Panc1 (cell line): ENCODE data around the gene PARD3. TPM values are rescaled to one million over a fixed set of nuclear protein-coding genes. Genes with fewer than 3 reads are reported as not detected.

Source experiments
- ATAC-seq: fragments of 200-7000 bp; cut with Tn5 transposase; 2 replicates; pipeline ENCODE4 v1.9.1; 2020; ENCODE audit warnings: mild to moderate bottlenecking, moderate library complexity
- BruUV-seq: library from RNA; stranded (reverse); fragments of 400-500 nt; replicated peaks from 2 replicates; lab custom pipeline; 2021; lab: Mats Ljungman, UMichigan
- CTCF ChIA-PET: fragments of 300-600 bp; sonication (Branson Sonifier 250); formaldehyde crosslinking; loops from one replicate; lab custom pipeline; 2022; ENCODE audit warnings: antibody characterized with exemption; lab: Charles Lee
- POLR2A ChIA-PET: fragments of 300-600 bp; sonication (Branson Sonifier 250); formaldehyde crosslinking; loops from one replicate; lab custom pipeline; 2022; ENCODE audit warnings: antibody characterized with exemption; lab: Charles Lee
- DNase-seq: peaks from one replicate; pipeline ENCODE4 v3.0.0-alpha.2; 2010; ENCODE audit warnings: low read depth, low spot score
- H3K27ac ChIP-seq: 2 replicates; pipeline ENCODE4 v1.5.1; 2011; ENCODE audit warnings: mild to moderate bottlenecking, low read length, inconsistent platforms
- H3K27me3 ChIP-seq: fragments of 200-500 bp; sonication (Bioruptor generic); 2 replicates; pipeline ENCODE4 v1.6.0; 2014; ENCODE audit warnings: low read length, inconsistent platforms; ENCODE audit not compliant: control insufficient read depth, insufficient read depth
- H3K36me3 ChIP-seq: fragments of 200-500 bp; sonication (Bioruptor generic); 2 replicates; pipeline ENCODE4 v1.5.1; 2014; ENCODE audit warnings: inconsistent platforms, mild to moderate bottlenecking, low read length, moderate library complexity; ENCODE audit not compliant: control insufficient read depth, insufficient read depth
- H3K4me1 ChIP-seq: 2 replicates; pipeline ENCODE4 v1.5.1; 2011; ENCODE audit warnings: inconsistent platforms, mild to moderate bottlenecking, low read length, moderate library complexity; ENCODE audit not compliant: control insufficient read depth, insufficient read depth
- H3K4me3 ChIP-seq, 2 experiments: 2 replicates each; pipeline ENCODE4 v1.5.1; 2011 to 2012; ENCODE audit warnings: low read depth in 2 of 2, low read length in 2 of 2, mild to moderate bottlenecking in 2 of 2, inconsistent platforms in 1 of 2, moderate library complexity in 1 of 2
- H3K9me3 ChIP-seq: fragments of 200-500 bp; sonication (Bioruptor generic); 2 replicates; pipeline ENCODE4 v1.5.1; 2014; ENCODE audit warnings: low read depth, mild to moderate bottlenecking, inconsistent platforms, low read length, moderate library complexity; ENCODE audit not compliant: control insufficient read depth, insufficient read depth
- POLR2AphosphoS5 ChIP-seq: IDR thresholded peaks from 2 replicates; pipeline ENCODE4 v1.6.1; 2012; ENCODE audit warnings: mild to moderate bottlenecking, low read depth, low read length, moderate library complexity
- SIN3A ChIP-seq: IDR thresholded peaks from 2 replicates; pipeline ENCODE4 v1.6.1; 2012; ENCODE audit warnings: low read depth, mild to moderate bottlenecking, low read length, moderate library complexity, borderline replicate concordance; ENCODE audit not compliant: insufficient read depth
- TCF7L2 ChIP-seq: IDR thresholded peaks from 2 replicates; pipeline ENCODE4 v1.6.1; 2011; ENCODE audit warnings: mild to moderate bottlenecking, low read depth, low read length, inconsistent platforms
- in situ Hi-C: cut with HindIII; loops from 2 replicates; pipeline ENCODE4 v1.10.0; 2016; ENCODE audit warnings: low sequenced_read_pairs, low pct_unique_long_range_greater_than_20kb
- intact Hi-C: fragments of 100-400 bp; cut with micrococcal nuclease; formaldehyde crosslinking; loops from one replicate; pipeline ENCODE4 v1.10.0; 2022; ENCODE audit not compliant: unreplicated experiment
- total RNA-seq: library from RNA; stranded (reverse); gene quantifications from one replicate; pipeline ENCODE4 v1.2.1, GENCODE V29; 2021; ENCODE audit not compliant: unreplicated experiment
- TF ChIP-seq, protein P1 (sequence below), 2 experiments: IDR thresholded peaks; 2 replicates each; pipeline ENCODE4 v1.6.1; 2011 to 2012; ENCODE audit warnings: low read depth in 2 of 2, control low read depth in 1 of 2, low read length in 1 of 2, mild to moderate bottlenecking in 1 of 2, moderate library complexity in 1 of 2; ENCODE audit not compliant: insufficient read depth in 1 of 2
- TF ChIP-seq, protein P2 (sequence below): fragments of 450-650 bp; IDR thresholded peaks from 2 replicates; pipeline ENCODE4 v1.5.1; 2017; ENCODE audit warnings: mild to moderate bottlenecking

Gene PARD3
- total RNA-seq, 1 experiment from 2014 or later, result 29.8 TPM

DNA sequence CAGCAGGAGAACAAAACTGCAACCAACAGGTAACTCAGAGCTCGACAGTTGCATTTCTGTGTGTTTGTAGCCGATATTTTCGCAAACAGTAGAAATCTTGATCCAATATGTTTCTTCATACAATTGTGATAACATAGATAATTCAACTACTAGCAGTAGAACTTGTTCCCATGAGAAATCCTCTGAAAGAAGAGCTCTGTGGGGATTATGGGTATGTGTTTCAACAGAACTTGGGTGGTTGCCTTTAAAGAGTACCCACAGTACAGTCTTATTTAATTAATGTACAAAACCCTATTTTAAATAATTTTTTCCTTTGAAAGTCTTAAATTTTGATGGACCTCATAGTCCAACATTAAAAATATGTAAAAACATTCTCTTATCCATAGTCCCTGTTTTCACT lies 266.1 kb downstream of the PARD3 start:
- Histone ChIP-seq H3K36me3 (no peaks in the 10 kb centered on the region), H3K27ac (no peak overlapping the region), H3K9me3 (no peaks in the 10 kb centered on the region), H3K27me3 (no peaks in the 10 kb centered on the region), H3K4me3 (no peak overlapping the region), H3K4me1 (no peaks in the 10 kb centered on the region; the same call in 1 of the 2 replicates)
- in situ Hi-C loops (no loop called here), intact Hi-C loops (no loop called here)
- ChIA-PET POLR2A (no interaction called here), CTCF (no interaction called here)
- TF ChIP-seq POLR2AphosphoS5 (no peak), TCF7L2 (no peak), SIN3A (no peak)
- TF ChIP-seq, protein P1, sequence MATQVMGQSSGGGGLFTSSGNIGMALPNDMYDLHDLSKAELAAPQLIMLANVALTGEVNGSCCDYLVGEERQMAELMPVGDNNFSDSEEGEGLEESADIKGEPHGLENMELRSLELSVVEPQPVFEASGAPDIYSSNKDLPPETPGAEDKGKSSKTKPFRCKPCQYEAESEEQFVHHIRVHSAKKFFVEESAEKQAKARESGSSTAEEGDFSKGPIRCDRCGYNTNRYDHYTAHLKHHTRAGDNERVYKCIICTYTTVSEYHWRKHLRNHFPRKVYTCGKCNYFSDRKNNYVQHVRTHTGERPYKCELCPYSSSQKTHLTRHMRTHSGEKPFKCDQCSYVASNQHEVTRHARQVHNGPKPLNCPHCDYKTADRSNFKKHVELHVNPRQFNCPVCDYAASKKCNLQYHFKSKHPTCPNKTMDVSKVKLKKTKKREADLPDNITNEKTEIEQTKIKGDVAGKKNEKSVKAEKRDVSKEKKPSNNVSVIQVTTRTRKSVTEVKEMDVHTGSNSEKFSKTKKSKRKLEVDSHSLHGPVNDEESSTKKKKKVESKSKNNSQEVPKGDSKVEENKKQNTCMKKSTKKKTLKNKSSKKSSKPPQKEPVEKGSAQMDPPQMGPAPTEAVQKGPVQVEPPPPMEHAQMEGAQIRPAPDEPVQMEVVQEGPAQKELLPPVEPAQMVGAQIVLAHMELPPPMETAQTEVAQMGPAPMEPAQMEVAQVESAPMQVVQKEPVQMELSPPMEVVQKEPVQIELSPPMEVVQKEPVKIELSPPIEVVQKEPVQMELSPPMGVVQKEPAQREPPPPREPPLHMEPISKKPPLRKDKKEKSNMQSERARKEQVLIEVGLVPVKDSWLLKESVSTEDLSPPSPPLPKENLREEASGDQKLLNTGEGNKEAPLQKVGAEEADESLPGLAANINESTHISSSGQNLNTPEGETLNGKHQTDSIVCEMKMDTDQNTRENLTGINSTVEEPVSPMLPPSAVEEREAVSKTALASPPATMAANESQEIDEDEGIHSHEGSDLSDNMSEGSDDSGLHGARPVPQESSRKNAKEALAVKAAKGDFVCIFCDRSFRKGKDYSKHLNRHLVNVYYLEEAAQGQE (IDR thresholded peaks at IDR 0.05; ENCODE audit: insufficient read depth in 1 of 2, low read depth in 2 of 2, low read length in 1 of 2), result no peak
- TF ChIP-seq, protein P2, sequence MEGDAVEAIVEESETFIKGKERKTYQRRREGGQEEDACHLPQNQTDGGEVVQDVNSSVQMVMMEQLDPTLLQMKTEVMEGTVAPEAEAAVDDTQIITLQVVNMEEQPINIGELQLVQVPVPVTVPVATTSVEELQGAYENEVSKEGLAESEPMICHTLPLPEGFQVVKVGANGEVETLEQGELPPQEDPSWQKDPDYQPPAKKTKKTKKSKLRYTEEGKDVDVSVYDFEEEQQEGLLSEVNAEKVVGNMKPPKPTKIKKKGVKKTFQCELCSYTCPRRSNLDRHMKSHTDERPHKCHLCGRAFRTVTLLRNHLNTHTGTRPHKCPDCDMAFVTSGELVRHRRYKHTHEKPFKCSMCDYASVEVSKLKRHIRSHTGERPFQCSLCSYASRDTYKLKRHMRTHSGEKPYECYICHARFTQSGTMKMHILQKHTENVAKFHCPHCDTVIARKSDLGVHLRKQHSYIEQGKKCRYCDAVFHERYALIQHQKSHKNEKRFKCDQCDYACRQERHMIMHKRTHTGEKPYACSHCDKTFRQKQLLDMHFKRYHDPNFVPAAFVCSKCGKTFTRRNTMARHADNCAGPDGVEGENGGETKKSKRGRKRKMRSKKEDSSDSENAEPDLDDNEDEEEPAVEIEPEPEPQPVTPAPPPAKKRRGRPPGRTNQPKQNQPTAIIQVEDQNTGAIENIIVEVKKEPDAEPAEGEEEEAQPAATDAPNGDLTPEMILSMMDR, result no peak
- no TSS peak for BruUV-seq
- no peak for ATAC-seq
- no peak for DNase-seq

DNA sequence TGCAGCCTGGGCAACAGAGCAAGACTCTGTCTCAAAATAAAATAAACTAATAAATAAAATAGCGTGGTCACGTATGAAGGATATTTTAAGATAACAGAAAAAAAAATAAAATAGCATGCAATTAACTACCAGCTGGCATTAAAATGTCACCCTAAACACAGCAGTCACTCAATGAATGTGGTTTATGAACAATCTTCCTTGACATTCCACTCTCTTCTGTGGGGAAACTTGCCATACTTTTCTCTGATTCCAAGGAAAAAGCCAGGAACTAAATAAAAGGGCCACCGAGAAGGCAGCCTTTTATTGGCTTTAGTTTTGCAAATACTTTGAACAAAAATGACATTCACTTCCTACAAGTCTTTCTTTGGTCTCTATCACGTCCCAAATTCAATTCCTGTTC lies 266.6 kb downstream of the PARD3 start:
- DNase-seq, result no peak
- ChIA-PET POLR2A (no interaction called here), CTCF (no interaction called here)
- intact Hi-C loops (no loop called here), in situ Hi-C loops (no loop called here)
- no peaks in the 10 kb centered on the region; the same call in 1 of the 2 replicates for H3K4me1 ChIP-seq
- no peaks in the 10 kb centered on the region for H3K36me3 ChIP-seq
- TF ChIP-seq TCF7L2 (no peak), POLR2AphosphoS5 (no peak), SIN3A (no peak)
- TF ChIP-seq, protein P1 (IDR thresholded peaks at IDR 0.05; ENCODE audit: insufficient read depth in 1 of 2, low read depth in 2 of 2, low read length in 1 of 2), result no peak
- TF ChIP-seq, protein P2, result no peak
- no peak overlapping the region for H3K4me3 ChIP-seq
- ATAC-seq, result no peak
- H3K27me3 ChIP-seq, result no peaks in the 10 kb centered on the region
- H3K9me3 ChIP-seq, result no peaks in the 10 kb centered on the region
- no TSS peak for BruUV-seq
- H3K27ac ChIP-seq, result peak overlapping the region; percentile 3; the same call in 1 of the 2 replicates
